RPMI7951 (cell line): ENCODE measurements around the gene CD300H. TPM values are rescaled to one million over a fixed set of nuclear protein-coding genes. Genes with fewer than 3 reads are reported as not detected.
A peak's percentile ranks its signal among the peaks of the same experiment; 100 is the strongest.
"Not testable (repeated sequence)": the region's sequence is repeated elsewhere in the genome, so short reads cannot be mapped to it uniquely, and the experiment has no call there.

Source experiments
- DNase-seq: peaks from one replicate; pipeline ENCODE4 v3.0.0-alpha.2; 2012; ENCODE audit warnings: low read depth
- total RNA-seq: library from RNA; depleted of rRNA; stranded (reverse); fragments of >200 nt; shearing (Covaris generic); gene quantifications from 2 replicates; pipeline ENCODE4 v1.2.3, GENCODE V29; 2014

CD300H gene
- total RNA-seq, 1 experiment from 2014 or later, result not detected

DNA sequence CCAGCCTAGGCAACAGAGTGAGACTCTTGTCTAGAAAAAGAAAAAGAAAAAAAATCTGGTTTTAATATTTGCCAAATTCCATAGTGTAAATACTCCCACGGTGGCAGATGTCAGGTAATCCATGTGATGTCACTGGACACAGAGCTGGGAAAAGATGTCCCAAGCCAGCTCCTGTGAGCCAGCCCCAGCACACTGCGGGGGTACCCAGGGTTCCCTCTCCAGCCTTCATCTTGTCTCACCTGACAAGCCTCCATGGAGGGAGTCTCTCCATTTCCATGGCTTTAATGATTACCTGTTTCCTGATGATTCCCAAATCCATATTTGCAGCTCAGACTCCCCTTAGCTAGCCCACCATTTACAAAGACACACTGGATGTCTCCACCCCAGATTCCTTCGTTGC lies 40.6 kb downstream of the CD300H start:
- DNase-seq, result no peak

DNA sequence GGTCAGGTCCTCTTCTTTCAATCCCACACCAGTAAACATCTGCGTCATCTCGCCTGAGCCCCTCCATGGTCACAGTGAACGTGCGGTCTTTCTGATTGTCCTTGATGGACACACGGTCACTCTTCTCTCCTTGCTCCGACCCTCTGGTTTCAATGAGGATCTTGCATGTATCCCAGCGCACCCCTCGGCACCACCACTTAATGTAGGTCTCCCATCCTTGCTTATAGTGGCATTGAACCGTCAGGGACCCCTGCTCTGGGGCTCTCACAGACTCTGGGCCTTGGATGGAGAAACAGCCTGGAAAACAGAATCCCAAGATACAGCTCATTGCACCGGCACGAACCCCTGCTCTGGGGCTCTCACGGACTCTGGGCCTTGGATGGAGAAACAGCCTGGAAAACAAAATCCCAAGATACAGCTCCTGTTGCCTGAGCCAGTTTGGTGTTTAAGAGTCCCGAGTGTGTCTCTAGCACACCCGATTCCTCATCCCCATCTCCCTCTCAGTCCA lies 41.5 kb downstream of the CD300H start:
- no peak for DNase-seq

DNA sequence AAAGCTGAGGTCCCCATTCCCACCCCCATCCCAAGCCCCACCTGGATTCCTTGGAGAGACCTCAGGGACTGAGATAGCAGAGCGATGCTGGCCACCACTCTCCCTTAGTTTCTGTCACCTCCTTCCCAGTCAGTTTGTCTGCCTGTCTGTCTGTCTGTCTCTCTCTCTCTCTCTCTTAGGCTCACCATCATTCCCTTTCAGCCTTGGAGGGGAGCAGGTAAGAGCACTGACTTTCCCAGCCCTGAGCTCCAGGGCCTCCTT lies 41.9 kb downstream of the CD300H start:
- DNase-seq, result no peak

GRCh38 chr17:74524653-74525464 lies 42.5 kb downstream of the CD300H start:
- DNase-seq, result no peak

- DNase-seq, result no peak
Measured at GRCh38 chr17:74523308-74523707, 44.0 kb downstream of the CD300H start.

DNA sequence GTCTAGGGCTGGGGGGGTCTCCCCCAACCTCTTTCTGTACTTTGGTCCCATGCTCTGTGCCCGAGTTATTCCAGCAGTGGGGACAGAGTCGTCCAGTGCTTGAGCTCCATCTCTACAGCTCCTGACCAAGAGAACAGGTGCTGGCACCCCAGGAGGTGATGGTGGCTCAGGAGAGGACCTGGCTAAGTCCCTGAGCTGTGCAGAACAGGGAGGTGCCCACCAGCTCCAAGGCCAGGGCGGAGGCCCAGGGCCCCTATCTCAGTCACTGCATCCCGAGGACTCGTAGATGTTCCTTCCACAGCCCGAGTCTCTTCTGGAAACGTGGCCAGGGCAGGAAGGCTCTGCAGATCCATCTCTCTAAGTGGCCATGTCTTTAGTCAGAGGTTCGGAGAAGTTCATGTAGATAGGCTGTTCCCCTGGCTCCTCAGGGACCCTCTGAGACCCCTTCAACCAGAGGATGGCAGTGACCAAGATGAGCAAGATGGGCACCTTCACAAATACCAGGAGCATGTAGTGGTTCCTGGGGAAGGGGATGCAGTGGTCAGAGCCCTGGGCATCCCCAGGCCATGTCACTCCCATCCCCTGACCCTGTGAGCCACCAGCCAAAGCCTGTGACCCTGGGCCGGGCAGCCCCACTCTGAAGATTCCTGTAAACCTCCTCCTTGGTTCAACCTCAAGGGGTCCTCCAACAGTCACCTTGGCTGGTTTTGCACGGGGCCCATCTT lies 44.8 kb downstream of the CD300H start:
- DNase-seq, result no peak

DNA sequence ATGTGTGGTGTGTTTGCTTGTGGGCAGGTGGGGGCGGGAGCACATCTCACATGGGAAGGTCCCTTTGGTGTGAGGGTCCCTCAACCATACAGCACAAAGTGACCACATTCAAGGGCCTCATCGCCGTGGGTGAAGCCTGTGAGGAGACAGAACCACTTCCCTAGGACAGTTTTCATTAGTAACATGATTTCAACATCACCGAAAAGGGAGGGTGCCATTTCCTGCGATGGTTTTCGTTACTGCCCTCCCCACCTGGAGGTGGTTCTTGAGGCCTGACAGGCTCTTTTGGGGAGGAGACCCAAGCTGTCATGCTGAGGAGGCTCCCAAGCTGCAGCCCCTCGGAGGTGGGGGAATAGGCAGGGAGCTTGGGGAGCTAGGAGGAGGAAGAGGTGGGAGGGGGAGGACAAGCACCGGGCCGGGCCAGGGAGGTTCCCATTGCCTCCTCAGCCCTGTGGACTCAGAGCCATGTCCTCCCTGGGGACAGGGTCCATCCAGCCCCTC lies 45.6 kb downstream of the CD300H start:
- no peak for DNase-seq

GRCh38 chr17:74520790-74521480 lies 46.4 kb downstream of the CD300H start:
- DNase-seq, result peak; percentile 65

DNA sequence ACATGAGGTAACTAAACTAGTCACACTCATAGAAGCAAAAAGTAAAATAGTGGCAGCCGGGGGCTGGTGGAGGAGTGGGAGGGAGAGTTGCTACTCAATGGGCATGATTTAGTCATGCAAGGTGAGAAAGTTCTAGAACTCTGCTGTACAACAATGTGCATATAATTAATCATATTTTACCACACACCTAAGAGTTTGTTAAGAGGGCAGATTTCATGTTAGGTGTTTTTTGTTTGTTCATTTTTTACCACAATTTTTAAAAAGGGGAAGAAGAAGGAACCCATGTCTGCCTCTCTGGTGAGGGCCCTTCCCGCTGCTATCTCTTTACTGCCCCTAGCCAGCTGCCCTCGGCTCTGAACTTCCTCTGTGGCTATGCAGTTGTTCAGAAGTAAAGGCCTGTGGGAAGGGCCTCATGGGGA lies 47.3 kb downstream of the CD300H start:
- no peak for DNase-seq

DNA sequence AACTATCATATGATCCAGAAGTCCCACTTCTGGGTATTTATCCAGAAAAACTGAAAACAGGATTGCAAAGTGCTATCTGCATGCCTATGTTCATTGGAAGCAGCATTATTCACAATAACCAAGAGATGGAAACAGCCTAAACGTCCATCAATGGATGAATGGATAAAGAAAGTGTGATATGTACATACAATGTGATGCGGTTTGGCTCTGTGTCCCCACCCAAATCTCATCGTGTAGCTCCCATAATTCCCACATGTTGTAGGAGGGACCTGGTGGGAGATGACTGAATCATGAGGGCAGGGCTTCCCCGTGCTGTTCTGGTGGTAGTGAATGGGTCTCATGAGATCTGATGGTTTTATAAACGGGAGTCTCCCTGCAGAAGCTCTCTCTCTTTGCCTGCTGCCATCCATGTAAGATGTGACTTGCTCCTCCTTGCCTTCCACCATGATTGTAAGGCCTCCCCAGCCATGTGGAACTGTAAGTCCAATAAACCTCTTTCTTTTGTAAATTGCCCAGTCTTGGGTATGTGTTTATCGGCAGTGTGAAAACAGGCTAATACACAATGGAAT lies 48.8 kb downstream of the CD300H start:
- DNase-seq, result not testable (repeated sequence)

DNA sequence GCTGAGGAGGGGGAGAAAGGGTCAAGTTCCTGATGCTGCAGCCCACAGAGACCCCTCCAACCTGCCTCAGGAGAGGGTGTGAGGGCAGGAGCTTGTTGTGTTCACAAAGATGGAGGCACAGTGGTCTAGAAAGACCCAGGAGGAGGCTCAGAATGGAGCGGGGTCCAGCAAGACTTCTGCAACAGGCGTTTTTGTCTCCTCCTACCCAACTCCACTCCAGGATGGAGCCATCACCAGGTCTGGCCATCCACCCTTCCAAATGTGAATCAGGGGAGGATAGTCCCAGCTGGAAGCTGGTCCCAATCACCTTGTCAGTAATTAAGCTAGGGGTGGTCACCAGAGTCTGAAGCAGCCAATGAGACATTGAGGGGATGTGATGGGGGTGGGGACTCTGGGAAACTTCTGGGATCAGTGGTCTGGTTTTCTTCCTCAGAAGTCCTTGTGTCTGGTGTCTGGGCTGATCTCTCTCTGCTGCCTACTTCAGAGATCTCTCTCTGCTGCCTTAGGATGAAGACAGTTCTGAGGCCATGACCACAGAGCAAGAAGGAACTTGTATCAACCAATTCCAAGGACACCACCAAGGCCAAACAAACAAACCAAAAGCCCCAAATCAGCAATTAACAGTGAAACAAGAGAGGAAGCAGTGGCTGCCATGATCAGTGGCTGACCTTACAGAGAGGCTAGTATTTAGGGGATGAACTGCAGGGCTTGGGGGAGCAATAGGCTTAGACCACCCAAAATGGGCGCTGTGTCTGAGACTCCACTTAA lies 50.6 kb downstream of the CD300H start:
- no peak for DNase-seq

GRCh38 chr17:74515941-74516340 lies 51.4 kb downstream of the CD300H start:
- no peak for DNase-seq

GRCh38 chr17:74514632-74515334 lies 52.5 kb downstream of the CD300H start:
- DNase-seq, result no peak

DNA sequence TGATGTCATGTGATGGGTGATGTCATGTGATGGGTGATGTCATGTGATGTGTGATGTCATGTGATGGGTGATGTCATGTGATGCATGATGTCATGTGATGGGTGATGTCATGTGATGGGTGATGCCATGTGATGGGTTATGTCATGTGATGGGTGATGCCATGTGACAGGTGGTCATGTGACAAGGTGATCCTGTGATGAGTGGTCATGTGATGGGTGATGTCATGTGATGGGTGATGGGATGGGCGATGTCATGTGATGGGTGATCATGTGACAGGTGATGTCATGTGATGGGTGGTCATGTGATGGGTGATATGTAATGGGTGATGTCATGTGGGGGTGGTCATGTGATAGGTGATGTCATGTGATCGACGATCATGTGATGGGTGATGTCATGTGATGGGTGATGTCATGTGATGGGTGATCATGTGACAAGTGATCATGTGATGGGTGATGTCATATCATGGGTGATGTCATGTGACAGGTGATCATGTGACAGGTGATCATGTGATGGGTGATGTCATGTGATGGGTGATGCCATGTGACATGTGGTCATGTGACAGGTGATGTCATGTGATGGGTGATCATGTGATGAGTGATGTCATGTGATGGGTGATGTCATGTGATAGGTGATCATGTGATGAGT lies 53.2 kb downstream of the CD300H start:
- peak; percentile 65 for DNase-seq

DNA sequence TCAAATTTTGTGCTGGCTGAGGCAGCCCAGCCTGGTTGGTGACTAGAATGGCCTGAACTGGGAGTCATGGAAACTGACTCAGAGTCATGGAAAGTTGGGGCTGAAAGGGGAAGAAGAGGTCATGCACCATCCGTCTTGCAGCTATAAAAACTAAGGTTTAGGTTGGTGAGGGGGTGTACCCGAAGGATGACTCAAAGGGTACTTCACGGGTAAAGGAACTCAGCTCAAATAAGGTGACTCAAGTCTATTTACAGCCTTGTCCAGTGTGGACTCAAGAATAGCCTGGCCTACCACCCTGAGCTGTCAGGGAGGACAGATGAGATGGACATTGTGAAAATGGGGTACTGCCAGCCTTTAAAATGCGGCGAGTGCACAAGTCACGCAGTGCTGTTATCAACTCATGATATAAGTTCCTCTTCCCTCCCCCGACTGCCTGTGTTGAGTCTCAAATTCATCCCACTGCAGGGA lies 54.7 kb downstream of the CD300H start:
- peak; percentile 85 for DNase-seq

- peak; percentile 82 for DNase-seq
Measured at GRCh38 chr17:74512036-74512435, 55.3 kb downstream of the CD300H start.
